ENCODE results near the gene DHX40.
A peak's percentile ranks its signal among the peaks of the same experiment; 100 is the strongest.
"Not testable (repeated sequence)": the region's sequence is repeated elsewhere in the genome, so short reads cannot be mapped to it uniquely, and the experiment has no call there.

Gene DHX40

GRCh38 chr17:59520251-59520650, 45.2 kb upstream of the DHX40 start:
- TF ChIP-seq REST (IDR thresholded peaks at IDR 0.05; ENCODE audit: insufficient replicate concordance, low read depth) (no peak), CTCF (IDR thresholded peaks at IDR 0.05; ENCODE audit: insufficient read depth, low read length) (no peak), SPI1 (IDR thresholded peaks at IDR 0.05; ENCODE audit: borderline replicate concordance, low read depth) (no peak), GABPA (IDR thresholded peaks at IDR 0.05; ENCODE audit: low read depth) (no peak), POLR2AphosphoS5 (IDR thresholded peaks at IDR 0.05; ENCODE audit: low read depth) (no peak)
- no peak for DNase-seq (ENCODE audit: low read depth in 1 of 2, low spot score in 1 of 2)
- no peak overlapping the region for H3K4me3 ChIP-seq (replicated peaks; ENCODE audit: insufficient read depth, low read length)
- no peaks in the 10 kb centered on the region for H3K27me3 ChIP-seq (ENCODE audit: insufficient read depth, poor library complexity, severe bottlenecking)
- no peak overlapping the region for H3K27ac ChIP-seq (replicated peaks)

GRCh38 chr17:59521465-59522126, 43.8 kb upstream of the DHX40 start:
- TF ChIP-seq CTCF (IDR thresholded peaks at IDR 0.05; ENCODE audit: insufficient read depth, low read length) (peak; percentile 59), GABPA (IDR thresholded peaks at IDR 0.05; ENCODE audit: low read depth) (no peak), POLR2AphosphoS5 (IDR thresholded peaks at IDR 0.05; ENCODE audit: low read depth) (no peak), REST (IDR thresholded peaks at IDR 0.05; ENCODE audit: insufficient replicate concordance, low read depth) (no peak), SPI1 (IDR thresholded peaks at IDR 0.05; ENCODE audit: borderline replicate concordance, low read depth) (no peak)
- Histone ChIP-seq H3K4me3 (replicated peaks; ENCODE audit: insufficient read depth, low read length) (no peak overlapping the region), H3K27me3 (ENCODE audit: insufficient read depth, poor library complexity, severe bottlenecking) (no peaks in the 10 kb centered on the region), H3K27ac (replicated peaks) (no peak overlapping the region)
- peak; percentile 20 to 53 for DNase-seq (ENCODE audit: low read depth in 1 of 2, low spot score in 1 of 2)

- not testable (repeated sequence) for H3K27ac ChIP-seq (replicated peaks); DNase-seq (ENCODE audit: low read depth in 1 of 2, low spot score in 1 of 2); H3K4me3 ChIP-seq (replicated peaks; ENCODE audit: insufficient read depth, low read length); H3K27me3 ChIP-seq (ENCODE audit: insufficient read depth, poor library complexity, severe bottlenecking)
Measured at GRCh38 chr17:59524930-59525329, 40.5 kb upstream of the DHX40 start.

GRCh38 chr17:59525668-59526067, 39.7 kb upstream of the DHX40 start:
- DNase-seq (ENCODE audit: low read depth in 1 of 2, low spot score in 1 of 2) = no peak
- Histone ChIP-seq H3K4me3 (replicated peaks; ENCODE audit: insufficient read depth, low read length) (no peak overlapping the region), H3K27me3 (ENCODE audit: insufficient read depth, poor library complexity, severe bottlenecking) (no peaks in the 10 kb centered on the region), H3K27ac (replicated peaks) (no peak overlapping the region)
- TF ChIP-seq CTCF (IDR thresholded peaks at IDR 0.05; ENCODE audit: insufficient read depth, low read length) (no peak), POLR2AphosphoS5 (IDR thresholded peaks at IDR 0.05; ENCODE audit: low read depth) (no peak), REST (IDR thresholded peaks at IDR 0.05; ENCODE audit: insufficient replicate concordance, low read depth) (no peak), SPI1 (IDR thresholded peaks at IDR 0.05; ENCODE audit: borderline replicate concordance, low read depth) (no peak), GABPA (IDR thresholded peaks at IDR 0.05; ENCODE audit: low read depth) (no peak)

All from HL-60 (cell line).